ENCODE data around the gene TRAF6.

The TRAF6 gene

GRCh38 chr11:36464720-36465119 is 45.4 kb downstream of the TRAF6 start:
- no peaks in the 10 kb centered on the region for H3K9me3 ChIP-seq
- H3K27me3 ChIP-seq, result no peaks in the 10 kb centered on the region
- no peaks in the 10 kb centered on the region for H3K4me1 ChIP-seq
- DNase-seq, result no peak
- TF ChIP-seq CTCF (IDR thresholded peaks at IDR 0.05; ENCODE audit: low read depth, low read length), result no peak
- H3K4me3 ChIP-seq (ENCODE audit: low read depth, low read length), result no peak overlapping the region
- H3K36me3 ChIP-seq, result no peaks in the 10 kb centered on the region

DNA sequence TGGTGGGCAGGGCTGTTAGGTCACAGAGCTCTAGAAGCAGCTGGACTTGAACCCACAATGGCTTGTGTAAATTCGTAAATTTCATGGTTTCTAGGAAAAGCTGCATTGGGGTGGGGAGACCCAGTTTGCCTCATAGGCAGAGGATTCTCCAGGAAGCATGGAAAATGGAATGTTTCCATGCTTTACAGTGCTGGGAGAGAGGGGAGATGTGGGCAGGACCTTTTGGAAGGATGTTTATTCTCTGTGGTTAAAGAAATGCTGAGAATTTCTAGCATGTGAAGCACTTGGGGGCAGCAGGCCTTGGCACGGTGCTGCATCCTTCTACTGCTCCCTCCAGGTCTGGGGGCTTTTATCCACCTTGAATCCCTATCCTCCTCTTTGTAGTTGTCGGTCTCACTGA is 46.3 kb downstream of the TRAF6 start:
- DNase-seq, result no peak
- Histone ChIP-seq H3K4me3 (ENCODE audit: low read depth, low read length) (no peak overlapping the region), H3K36me3 (no peaks in the 10 kb centered on the region), H3K4me1 (no peaks in the 10 kb centered on the region), H3K9me3 (no peaks in the 10 kb centered on the region), H3K27me3 (no peaks in the 10 kb centered on the region)
- TF ChIP-seq CTCF (IDR thresholded peaks at IDR 0.05; ENCODE audit: low read depth, low read length), result no peak

GRCh38 chr11:36462321-36462720 is 47.8 kb downstream of the TRAF6 start:
- TF ChIP-seq CTCF (IDR thresholded peaks at IDR 0.05; ENCODE audit: low read depth, low read length), result no peak

DNA sequence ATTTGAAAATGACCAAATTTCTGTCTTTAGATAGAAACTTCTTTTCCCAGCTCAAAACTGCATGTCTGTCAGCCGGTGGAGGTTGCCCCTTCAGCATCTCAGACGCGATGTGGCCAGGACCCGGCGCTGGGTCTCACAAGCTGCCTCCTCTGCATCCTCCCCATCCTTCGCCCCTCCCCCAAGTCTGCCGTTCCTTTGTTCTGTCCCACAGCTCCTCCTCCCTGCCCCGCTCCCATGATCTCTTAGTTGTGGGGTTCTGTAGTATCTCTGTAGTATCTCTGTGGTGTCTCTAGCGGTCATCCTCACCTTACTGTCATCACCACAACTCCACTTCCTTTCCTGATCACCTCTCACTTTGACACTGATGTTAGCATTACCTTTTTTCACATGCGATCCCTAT is 49.9 kb downstream of the TRAF6 start:
- Histone ChIP-seq H3K9me3 (no peaks in the 10 kb centered on the region), H3K27me3 (no peaks in the 10 kb centered on the region), H3K4me3 (ENCODE audit: low read depth, low read length) (no peak overlapping the region), H3K4me1 (peaks cover 8% of the 10 kb centered on the region; the same call in 1 of the 2 replicates), H3K36me3 (no peaks in the 10 kb centered on the region)
- DNase-seq, result no peak
- TF ChIP-seq CTCF (IDR thresholded peaks at IDR 0.05; ENCODE audit: low read depth, low read length), result no peak

More at GRCh38 chr11:36462321-36462720, 47.8 kb downstream of the TRAF6 start:
- no peak for DNase-seq
- Histone ChIP-seq H3K9me3 (no peaks in the 10 kb centered on the region), H3K36me3 (no peaks in the 10 kb centered on the region), H3K4me1 (no peaks in the 10 kb centered on the region), H3K4me3 (ENCODE audit: low read depth, low read length) (no peak overlapping the region), H3K27me3 (no peaks in the 10 kb centered on the region)

GRCh38 chr11:36459046-36459445 is 51.0 kb downstream of the TRAF6 start:
- H3K9me3 ChIP-seq, result no peaks in the 10 kb centered on the region
- peaks cover 9% of the 10 kb centered on the region; the same call in 1 of the 2 replicates for H3K4me1 ChIP-seq
- no peak overlapping the region for H3K4me3 ChIP-seq (ENCODE audit: low read depth, low read length)
- no peaks in the 10 kb centered on the region for H3K27me3 ChIP-seq
- no peaks in the 10 kb centered on the region for H3K36me3 ChIP-seq
- TF ChIP-seq CTCF (IDR thresholded peaks at IDR 0.05; ENCODE audit: low read depth, low read length), result no peak
- DNase-seq, result no peak

- Histone ChIP-seq H3K4me1 (peaks cover 9% of the 10 kb centered on the region; the same call in 1 of the 2 replicates), H3K36me3 (no peaks in the 10 kb centered on the region), H3K4me3 (ENCODE audit: low read depth, low read length) (no peak overlapping the region), H3K9me3 (no peaks in the 10 kb centered on the region), H3K27me3 (no peaks in the 10 kb centered on the region)
- no peak for DNase-seq
- TF ChIP-seq CTCF (IDR thresholded peaks at IDR 0.05; ENCODE audit: low read depth, low read length), result no peak
These were observed 51.8 kb downstream of the TRAF6 start for GRCh38 chr11:36458129-36458915.

Data from BE2C (cell line).